Neural cell (in vitro differentiated cells): Measurements from ENCODE around the gene RILPL1.

Experiments used
- CTCF ChIP-seq: fragments of 450-650 bp; IDR thresholded peaks from 2 replicates; pipeline ENCODE4 v1.5.1; 2014; ENCODE audit warnings: antibody characterized with exemption, mild to moderate bottlenecking, moderate library complexity; ENCODE audit not compliant: poor library complexity, severe bottlenecking
- EP300 ChIP-seq: fragments of 450-650 bp; conservative IDR thresholded peaks from 2 replicates; pipeline ENCODE4 v1.6.1; 2014; ENCODE audit warnings: antibody characterized with exemption, mild to moderate bottlenecking, moderate library complexity; ENCODE audit not compliant: poor library complexity, severe bottlenecking
- EZH2 ChIP-seq: fragments of 200-600, 300-800 bp; shearing (Covaris generic), sonication (generic); IDR thresholded peaks from 2 replicates; pipeline ENCODE4 v1.6.1; 2014; ENCODE audit warnings: antibody characterized with exemption, low read length, borderline replicate concordance, mild to moderate bottlenecking; ENCODE audit not compliant: insufficient read depth, poor library complexity, severe bottlenecking
- MXI1 ChIP-seq: fragments of 450-650 bp; conservative IDR thresholded peaks from 2 replicates; pipeline ENCODE4 v1.6.1; 2014; ENCODE audit warnings: antibody characterized with exemption, mild to moderate bottlenecking; ENCODE audit not compliant: poor library complexity, severe bottlenecking
- POLR2AphosphoS5 ChIP-seq: IDR thresholded peaks from 2 replicates; pipeline ENCODE4 v1.6.1; 2012
- RAD21 ChIP-seq: fragments of 450-650 bp; conservative IDR thresholded peaks from 2 replicates; pipeline ENCODE4 v1.6.1; 2014; ENCODE audit warnings: antibody characterized with exemption, mild to moderate bottlenecking, moderate library complexity
- REST ChIP-seq: IDR thresholded peaks from 2 replicates; pipeline ENCODE4 v1.6.1; 2012; ENCODE audit warnings: borderline replicate concordance
- SMC3 ChIP-seq: fragments of 450-650 bp; conservative IDR thresholded peaks from 2 replicates; pipeline ENCODE4 v1.6.1; 2014; ENCODE audit warnings: antibody characterized with exemption, mild to moderate bottlenecking, moderate library complexity; ENCODE audit not compliant: poor library complexity
- TAF1 ChIP-seq: IDR thresholded peaks from 2 replicates; pipeline ENCODE4 v1.6.1; 2012; ENCODE audit warnings: low read depth

- TF ChIP-seq SMC3 (no peak), CTCF (no peak), EZH2 (no peak), TAF1 (no peak), POLR2AphosphoS5 (no peak), EP300 (no peak), RAD21 (no peak), REST (no peak), MXI1 (no peak)
Observed at GRCh38 chr12:123421314-123421713, 112.2 kb downstream of the RILPL1 start.
